ENCODE data around the gene FBXO5.

FBXO5 gene

GRCh38 chr6:152946995-152947394 lies 35.8 kb downstream of the FBXO5 start:
- no peak for DNase-seq

DNA sequence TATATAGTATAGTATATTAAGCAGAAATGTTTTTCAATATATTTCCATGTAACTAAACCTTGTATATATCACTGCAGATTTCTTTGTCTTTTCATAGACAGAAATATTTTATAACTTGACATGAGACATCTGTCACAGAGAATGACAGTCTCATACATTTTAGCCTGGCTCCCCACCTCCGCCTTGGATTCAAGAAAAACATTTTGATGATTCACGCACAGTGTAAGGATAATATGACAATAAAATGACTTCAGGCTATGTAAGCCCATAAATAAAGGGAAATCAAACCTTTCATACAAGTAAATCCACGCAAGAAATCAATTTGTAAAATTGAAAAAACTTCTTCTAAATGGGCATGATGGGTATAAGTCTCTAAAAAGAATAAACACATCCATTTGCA lies 36.4 kb downstream of the FBXO5 start:
- DNase-seq = no peak

GRCh38 chr6:152943260-152943897 lies 39.5 kb downstream of the FBXO5 start:
- DNase-seq = no peak

DNA sequence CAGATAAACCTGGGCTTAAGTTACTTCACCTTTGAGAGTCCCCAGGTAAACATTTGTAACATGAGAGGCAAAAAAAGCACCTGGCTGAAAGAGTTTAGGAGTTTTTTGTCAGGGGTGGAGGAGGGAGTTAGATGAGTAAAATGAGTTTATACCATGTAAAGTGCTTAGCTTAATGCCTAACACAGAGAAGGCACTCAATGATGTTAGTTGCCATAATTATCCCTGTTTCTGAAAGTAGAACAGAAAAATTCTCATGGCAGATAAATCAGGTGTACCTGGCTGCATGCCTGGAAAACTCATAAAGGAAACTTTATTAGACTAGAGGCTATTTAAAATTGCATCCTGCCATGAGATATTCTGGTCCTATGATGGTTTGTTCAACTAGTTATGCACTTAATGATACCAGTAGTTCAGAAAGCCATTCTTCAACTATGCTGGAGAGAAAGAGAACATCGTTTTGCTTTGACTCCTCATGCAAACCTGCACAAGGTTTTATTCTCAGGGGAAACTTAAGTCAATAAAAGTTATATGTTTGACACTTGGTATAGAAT lies 40.4 kb downstream of the FBXO5 start:
- no peak for DNase-seq

DNA sequence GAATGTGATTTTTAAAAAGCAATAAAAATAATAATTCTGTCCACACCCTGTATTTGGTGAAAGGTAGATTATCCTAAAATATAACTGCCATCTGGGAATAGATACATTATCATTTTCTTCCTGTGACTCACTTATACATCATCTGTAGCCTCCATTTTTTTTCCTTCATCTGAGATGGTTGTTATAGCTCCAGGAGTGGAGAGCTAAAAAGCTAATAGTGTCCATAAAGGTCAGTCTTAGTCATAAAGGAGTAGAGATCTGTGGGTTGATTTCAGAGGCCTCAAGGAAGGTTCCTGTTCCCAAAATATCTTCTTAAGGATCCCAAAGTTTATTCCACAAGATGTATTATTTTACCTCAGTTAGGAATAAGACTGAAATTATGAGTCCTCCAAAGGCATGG lies 41.1 kb downstream of the FBXO5 start:
- no peak for DNase-seq

GRCh38 chr6:152932865-152933264 lies 50.0 kb downstream of the FBXO5 start:
- no peak for DNase-seq

- DNase-seq = no peak
Measured at GRCh38 chr6:152922706-152923105, 60.1 kb downstream of the FBXO5 start.

All from Kasumi-1 (cell line).